Astrocyte (in vitro differentiated cells and primary cell): ENCODE measurements around the gene FAU. TPM values are rescaled to one million over a fixed set of nuclear protein-coding genes. Genes with fewer than 3 reads are reported as not detected.

Source experiments
- DNase-seq: peaks from one replicate; pipeline ENCODE4 v3.0.0-alpha.2; 2010; ENCODE audit warnings: low read depth
- FAIRE-seq: peaks from 2 replicates; lab custom pipeline; 2011; peaks lifted over from hg19 to GRCh38; lab: Jason Lieb, UNC
- H2AFZ ChIP-seq: 2 replicates; pipeline ENCODE4 v1.6.0; 2012; ENCODE audit warnings: low read depth, low read length, inconsistent platforms
- H3K27ac ChIP-seq: 2 replicates; pipeline ENCODE4 v1.5.1; 2011; ENCODE audit warnings: low read depth, low read length, inconsistent platforms
- H3K27me3 ChIP-seq: 2 replicates; pipeline ENCODE4 v1.6.0; 2011; ENCODE audit warnings: low read length, inconsistent platforms; ENCODE audit not compliant: insufficient read depth
- H3K36me3 ChIP-seq: 2 replicates; pipeline ENCODE4 v1.5.1; 2011; ENCODE audit warnings: low read length, inconsistent platforms; ENCODE audit not compliant: insufficient read depth
- H3K4me1 ChIP-seq: 2 replicates; pipeline ENCODE4 v1.5.1; 2011; ENCODE audit warnings: low read length, inconsistent platforms; ENCODE audit not compliant: insufficient read depth
- H3K4me2 ChIP-seq: 2 replicates; pipeline ENCODE4 v1.6.0; 2012; ENCODE audit warnings: low read length, inconsistent platforms
- H3K4me3 ChIP-seq: 2 replicates; pipeline ENCODE4 v1.5.1; 2011; ENCODE audit warnings: low read depth, mild to moderate bottlenecking, low read length, inconsistent platforms; ENCODE audit not compliant: insufficient read depth
- H3K79me2 ChIP-seq: 2 replicates; pipeline ENCODE4 v1.6.0; 2012; ENCODE audit warnings: mild to moderate bottlenecking, low read length, inconsistent platforms; ENCODE audit not compliant: insufficient read depth
- H3K9ac ChIP-seq: 2 replicates; pipeline ENCODE4 v1.6.0; 2012; ENCODE audit warnings: mild to moderate bottlenecking, low read length, inconsistent platforms
- H3K9me3 ChIP-seq: 2 replicates; pipeline ENCODE4 v1.5.1; 2012; ENCODE audit warnings: low read depth, mild to moderate bottlenecking, low read length, inconsistent platforms; ENCODE audit not compliant: insufficient read depth
- H4K20me1 ChIP-seq: 2 replicates; pipeline ENCODE4 v1.6.0; 2012; ENCODE audit warnings: low read length, inconsistent platforms; ENCODE audit not compliant: insufficient read depth
- H3K27ac Mint-ChIP-seq: one replicate; pipeline ENCODE4 v1.8.0; 2021; ENCODE audit warnings: mild to moderate bottlenecking, mixed read lengths; ENCODE audit not compliant: unreplicated experiment
- H3K27me3 Mint-ChIP-seq: one replicate; pipeline ENCODE4 v1.8.0; 2021; ENCODE audit warnings: low read depth, mixed read lengths; ENCODE audit not compliant: unreplicated experiment
- H3K36me3 Mint-ChIP-seq: one replicate; pipeline ENCODE4 v1.8.0; 2021; ENCODE audit warnings: low read depth, mixed read lengths; ENCODE audit not compliant: unreplicated experiment
- H3K4me1 Mint-ChIP-seq: one replicate; pipeline ENCODE4 v1.8.0; 2021; ENCODE audit warnings: low read depth, mixed read lengths; ENCODE audit not compliant: unreplicated experiment
- H3K4me3 Mint-ChIP-seq: one replicate; pipeline ENCODE4 v1.8.0; 2021; ENCODE audit warnings: mild to moderate bottlenecking, moderate library complexity, mixed read lengths; ENCODE audit not compliant: unreplicated experiment
- H3K9me3 Mint-ChIP-seq: one replicate; pipeline ENCODE4 v1.8.0; 2021; ENCODE audit warnings: mild to moderate bottlenecking, mixed read lengths; ENCODE audit not compliant: unreplicated experiment
- CTCF ChIP-seq: IDR thresholded peaks from 2 replicates; pipeline ENCODE4 v1.5.1; 2011; ENCODE audit warnings: low read depth, mild to moderate bottlenecking, inconsistent platforms, low read length, moderate library complexity; ENCODE audit not compliant: insufficient read depth
- EZH2 ChIP-seq: IDR thresholded peaks from 2 replicates; pipeline ENCODE4 v1.6.1; 2012; ENCODE audit warnings: mild to moderate bottlenecking, low read length, inconsistent platforms; ENCODE audit not compliant: insufficient read depth
- total RNA-seq: library from RNA; stranded (reverse); gene quantifications from 2 replicates; pipeline ENCODE4 v1.2.1, GENCODE V29; 2021

The FAU gene
- total RNA-seq, 1 donor from 2014 or later: 694 TPM

GRCh38 chr11:65116370-65117205 lies 5.3 kb downstream of the FAU start:
- Histone ChIP-seq H3K36me3 (peaks cover 15% of the 10 kb centered on the region), H3K4me3 (peak overlapping the region; percentile 75), H3K79me2 (peaks cover 44% of the 10 kb centered on the region), H2AFZ (peak overlapping the region; percentile 44), H3K27ac (peak overlapping the region; percentile 82), H4K20me1 (peaks cover 23% of the 10 kb centered on the region), H3K9ac (peak overlapping the region; percentile 92), H3K27me3 (no peaks in the 10 kb centered on the region), H3K9me3 (no peaks in the 10 kb centered on the region), H3K4me1 (peaks cover 38% of the 10 kb centered on the region), H3K4me2 (peak overlapping the region; percentile 91)
- no peak for FAIRE-seq
- Mint-ChIP-seq H3K4me1 (peaks cover 12% of the 10 kb centered on the region), H3K27ac (peak overlapping the region; percentile 87), H3K9me3 (no peaks in the 10 kb centered on the region), H3K27me3 (no peaks in the 10 kb centered on the region), H3K36me3 (peaks cover 15% of the 10 kb centered on the region), H3K4me3 (peak overlapping the region; percentile 86)
- peak; percentile 73 for DNase-seq
- no peak for TF ChIP-seq CTCF
- TF ChIP-seq EZH2: no peak

- no peak overlapping the region for H3K4me3 ChIP-seq
- H2AFZ ChIP-seq: no peak overlapping the region
- peaks cover 9% of the 10 kb centered on the region for H3K36me3 Mint-ChIP-seq
- H3K4me1 Mint-ChIP-seq: peaks cover 6% of the 10 kb centered on the region
- no peaks in the 10 kb centered on the region for H3K9me3 ChIP-seq
- H3K27ac Mint-ChIP-seq: no peak overlapping the region
- TF ChIP-seq EZH2 (no peak), CTCF (no peak)
- DNase-seq: no peak
- FAIRE-seq: no peak
- H3K79me2 ChIP-seq: peaks cover 33% of the 10 kb centered on the region
- peaks cover 9% of the 10 kb centered on the region for H3K36me3 ChIP-seq
- no peaks in the 10 kb centered on the region for H3K27me3 Mint-ChIP-seq
- no peak overlapping the region for H3K27ac ChIP-seq
- peaks cover 25% of the 10 kb centered on the region for H4K20me1 ChIP-seq
- no peaks in the 10 kb centered on the region for H3K9me3 Mint-ChIP-seq
- H3K4me3 Mint-ChIP-seq: peak overlapping the region; percentile 86
- no peaks in the 10 kb centered on the region for H3K27me3 ChIP-seq
- peak overlapping the region; percentile 91 for H3K4me2 ChIP-seq
- peaks cover 34% of the 10 kb centered on the region for H3K4me1 ChIP-seq
- no peak overlapping the region for H3K9ac ChIP-seq
Measured at GRCh38 chr11:65115361-65116082, 6.4 kb downstream of the FAU start.
